K562 (cell line): ENCODE measurements around the gene CD46. TPM values are rescaled to one million over a fixed set of nuclear protein-coding genes. Genes with fewer than 3 reads are reported as not detected.

Experiments
- CHCHD3 ChIP-seq: fragments of 250-450 bp; sonication (Bioruptor Pico); IDR thresholded peaks from 2 replicates; pipeline ENCODE4 v2.1.2; 2022; ENCODE audit warnings: mild to moderate bottlenecking
- CREB1 ChIP-seq, 2 experiments: sonication (generic) in 1 of 2; formaldehyde crosslinking in 1 of 2; IDR thresholded peaks; 2 replicates each; pipeline versions ENCODE4 v1.6.1 to v1.8.0; 2012 to 2022; ENCODE audit warnings: inconsistent platforms in 1 of 2, mild to moderate bottlenecking in 1 of 2, missing genetic modification reagents in 1 of 2, moderate library complexity in 1 of 2
- ETV5 ChIP-seq: sonication (generic); formaldehyde crosslinking; IDR thresholded peaks from 2 replicates; pipeline ENCODE4 v1.4.0; 2020; ENCODE audit warnings: low read depth, mild to moderate bottlenecking, missing genetic modification reagents
- GTF2A2 ChIP-seq: IDR thresholded peaks from 2 replicates; pipeline ENCODE4 v1.6.1; 2016; ENCODE audit warnings: mild to moderate bottlenecking, missing genetic modification characterization, missing compliant biosample characterization
- IFI16 ChIP-seq: fragments of 250-450 bp; sonication (Bioruptor Pico); IDR thresholded peaks from 2 replicates; pipeline ENCODE4 v2.1.2; 2022; ENCODE audit warnings: mild to moderate bottlenecking, inconsistent platforms
- LEF1 ChIP-seq: fragments of 450-650 bp; IDR thresholded peaks from 2 replicates; pipeline ENCODE4 v1.6.1; 2016; ENCODE audit warnings: mild to moderate bottlenecking
- NEUROD1 ChIP-seq: fragments of 150-350 bp; IDR thresholded peaks from 2 replicates; pipeline ENCODE4 v1.6.1; 2014; ENCODE audit warnings: borderline replicate concordance, low read length, low read depth; ENCODE audit not compliant: partially characterized antibody
- NR4A1 ChIP-seq, 2 experiments: fragments of 250-450 bp in 1 of 2; fragments of 450-650 bp in 1 of 2; sonication (Bioruptor Pico) in 1 of 2; IDR thresholded peaks; 2 replicates each; pipeline versions ENCODE4 v1.4.0 to v1.6.1; 2016 to 2020; ENCODE audit warnings: mild to moderate bottlenecking in 2 of 2, missing compliant biosample characterization in 1 of 2, missing genetic modification characterization in 1 of 2, moderate library complexity in 1 of 2
- NUFIP1 ChIP-seq: fragments of 450-650 bp; IDR thresholded peaks from 2 replicates; pipeline ENCODE4 v1.6.1; 2018; ENCODE audit not compliant: partially characterized antibody
- SMAD3 ChIP-seq: fragments of 450-650 bp; formaldehyde crosslinking; conservative IDR thresholded peaks from 2 replicates; pipeline ENCODE4 v1.4.0; 2020; ENCODE audit warnings: mild to moderate bottlenecking
- SPI1 ChIP-seq: IDR thresholded peaks from 2 replicates; pipeline ENCODE4 v1.6.1; 2011; ENCODE audit warnings: low read depth, low read length, control low read depth, borderline replicate concordance
- ZNF707 ChIP-seq: fragments of 250-450 bp; sonication (Bioruptor Pico); conservative IDR thresholded peaks from 2 replicates; pipeline ENCODE4 v1.8.0; 2022; ENCODE audit warnings: inconsistent platforms, mild to moderate bottlenecking, moderate library complexity
- ZNF778 ChIP-seq: fragments of 450-650 bp; formaldehyde crosslinking; IDR thresholded peaks from 2 replicates; pipeline ENCODE4 v1.4.0; 2020; ENCODE audit warnings: mild to moderate bottlenecking, moderate library complexity
- ZNF79 ChIP-seq: fragments of 250-450 bp; sonication (Bioruptor Pico); IDR thresholded peaks from 2 replicates; pipeline ENCODE4 v1.4.0; 2020; ENCODE audit warnings: low read depth, mild to moderate bottlenecking, moderate library complexity
- polyA plus RNA-seq, 8 experiments: library from polyadenylated mRNA; depleted of rRNA in 4 of 8; stranded (reverse) in 5 of 8; unstranded in 3 of 8; fragments of >200 nt; fragmentation: Nextera tagmentation in 2 of 8; fragmentation: Illumina TruSeq in 1 of 8; extraction: Ambion mirVana in 2 of 8; extraction: Trizol in 1 of 8; gene quantifications; 2 replicates each; pipeline versions ENCODE4 v1.2.1 to v1.2.3, GENCODE V29; 2011 to 2014; ENCODE audit warnings: inconsistent platforms in 1 of 8, missing spikeins in 1 of 8
- total RNA-seq, 7 experiments: library from RNA; depleted of rRNA in 6 of 7; stranded (reverse); fragments of >200 nt in 6 of 7; fragmentation: Illumina TruSeq in 2 of 7; extraction: Trizol in 2 of 7; gene quantifications; 2 replicates each; pipeline versions ENCODE4 v1.2.1 to v1.2.3, GENCODE V29; 2011 to 2021; ENCODE audit warnings: low replicate concordance in 1 of 7
- TF ChIP-seq, protein P1 (sequence below): sonication (generic); formaldehyde crosslinking; IDR thresholded peaks from 2 replicates; pipeline ENCODE4 v1.8.0; 2022; ENCODE audit warnings: mild to moderate bottlenecking, missing genetic modification reagents
- TF ChIP-seq, protein P2 (sequence below): fragments of 450-650 bp; IDR thresholded peaks from 2 replicates; pipeline ENCODE4 v1.6.1; 2016; ENCODE audit warnings: antibody characterized with exemption
- TF ChIP-seq, protein P3 (sequence below), 2 experiments: IDR thresholded peaks in 1 of 2; conservative IDR thresholded peaks in 1 of 2; 2 replicates each; pipeline ENCODE4 v1.6.1; 2016; ENCODE audit warnings: low read depth in 2 of 2, mild to moderate bottlenecking in 1 of 2, missing compliant biosample characterization in 1 of 2, missing genetic modification characterization in 1 of 2, moderate library complexity in 1 of 2
- TF ChIP-seq, protein P4 (sequence below), 2 experiments: fragments of 450-650 bp; conservative IDR thresholded peaks; 2 replicates each; pipeline ENCODE4 v1.6.1; 2017; ENCODE audit warnings: mild to moderate bottlenecking in 2 of 2, moderate library complexity in 2 of 2

CD46 gene
- total and polyA plus RNA-seq, 9 of the 15 experiments (the other 6 are each of a cell fraction or from before 2014, with no cell fraction given) = 87.9 to 374 (median 156) TPM

DNA sequence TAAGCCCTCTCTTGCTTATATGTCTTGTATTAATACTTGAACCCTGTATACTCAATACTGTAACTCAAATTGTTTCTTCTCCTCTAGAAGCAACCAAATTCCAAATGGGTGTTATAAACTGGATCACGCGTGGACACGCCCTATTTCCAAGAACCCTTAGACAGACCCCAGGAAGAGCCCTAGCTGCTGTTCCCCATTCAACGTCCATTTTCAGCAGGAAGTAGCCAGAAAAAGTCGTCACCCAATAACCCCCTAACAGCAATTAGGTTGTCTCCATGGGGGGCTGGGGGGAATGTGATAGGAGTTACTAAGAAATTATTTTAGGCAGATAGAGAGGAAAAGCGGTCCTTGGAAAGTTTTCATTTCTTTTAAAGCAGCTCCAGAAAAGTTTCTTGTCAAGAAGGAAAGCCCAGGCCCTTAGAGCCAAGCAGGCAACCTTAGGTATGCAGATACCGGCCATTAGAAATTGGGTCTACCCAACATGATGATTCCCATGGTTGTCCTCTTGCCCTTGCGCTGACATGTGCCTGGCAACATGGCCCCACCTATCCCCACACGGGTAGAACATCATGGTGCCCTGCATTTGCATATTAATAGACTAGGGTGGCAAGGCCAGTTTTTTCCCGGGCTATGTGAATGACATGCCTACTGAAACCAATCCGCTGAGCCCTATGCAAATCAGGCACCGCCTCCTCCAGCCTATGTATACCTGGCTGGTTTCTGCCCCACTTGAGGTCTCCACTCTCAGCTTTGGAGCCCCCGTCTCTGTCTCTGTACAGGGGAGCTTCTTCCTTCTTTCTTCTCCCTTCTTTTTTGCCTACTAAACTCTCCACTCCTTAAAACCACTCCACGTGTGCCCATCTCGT is 4.0 kb upstream of the CD46 start (continued):
- TF ChIP-seq NUFIP1 (peak; percentile 29), CREB1 (IDR thresholded peaks at IDR 0.05) (no peak; the same call in 1 of the 2 replicates), CREB1 (CRISPR knock-in tag; IDR thresholded peaks at IDR 0.05) (no peak), GTF2A2 (tag) (0 out of 2 replicates have a peak, but pooled peaks have one; percentile 60), ZNF778 (no peak), SPI1 (peak; percentile 53; the same call in 1 of the 2 replicates), IFI16 (CRISPR knock-in tag) (0 out of 2 replicates have a peak, but pooled peaks have one; percentile 28), SMAD3 (CRISPR knock-in tag) (0 out of 2 replicates have a peak, but pooled peaks have one; percentile 14), NR4A1 (CRISPR knock-in tag; IDR thresholded peaks at IDR 0.05) (no peak), NR4A1 (tag; IDR thresholded peaks at IDR 0.05) (peak; percentile 80; the same call in 1 of the 2 replicates), NEUROD1 (no peak), ZNF707 (CRISPR knock-in tag) (0 out of 2 replicates have a peak, but pooled peaks have one; percentile 5), CHCHD3 (CRISPR knock-in tag) (0 out of 2 replicates have a peak, but pooled peaks have one; percentile 10), ETV5 (CRISPR knock-in tag) (0 out of 2 replicates have a peak, but pooled peaks have one; percentile 15), LEF1 (peak; percentile 36; the same call in 1 of the 2 replicates), ZNF79 (CRISPR knock-in tag) (0 out of 2 replicates have a peak, but pooled peaks have one; percentile 11)
- TF ChIP-seq, protein P1, sequence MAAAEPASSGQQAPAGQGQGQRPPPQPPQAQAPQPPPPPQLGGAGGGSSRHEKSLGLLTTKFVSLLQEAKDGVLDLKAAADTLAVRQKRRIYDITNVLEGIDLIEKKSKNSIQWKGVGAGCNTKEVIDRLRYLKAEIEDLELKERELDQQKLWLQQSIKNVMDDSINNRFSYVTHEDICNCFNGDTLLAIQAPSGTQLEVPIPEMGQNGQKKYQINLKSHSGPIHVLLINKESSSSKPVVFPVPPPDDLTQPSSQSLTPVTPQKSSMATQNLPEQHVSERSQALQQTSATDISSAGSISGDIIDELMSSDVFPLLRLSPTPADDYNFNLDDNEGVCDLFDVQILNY (CRISPR knock-in tag) = no peak
- TF ChIP-seq, protein P2, sequence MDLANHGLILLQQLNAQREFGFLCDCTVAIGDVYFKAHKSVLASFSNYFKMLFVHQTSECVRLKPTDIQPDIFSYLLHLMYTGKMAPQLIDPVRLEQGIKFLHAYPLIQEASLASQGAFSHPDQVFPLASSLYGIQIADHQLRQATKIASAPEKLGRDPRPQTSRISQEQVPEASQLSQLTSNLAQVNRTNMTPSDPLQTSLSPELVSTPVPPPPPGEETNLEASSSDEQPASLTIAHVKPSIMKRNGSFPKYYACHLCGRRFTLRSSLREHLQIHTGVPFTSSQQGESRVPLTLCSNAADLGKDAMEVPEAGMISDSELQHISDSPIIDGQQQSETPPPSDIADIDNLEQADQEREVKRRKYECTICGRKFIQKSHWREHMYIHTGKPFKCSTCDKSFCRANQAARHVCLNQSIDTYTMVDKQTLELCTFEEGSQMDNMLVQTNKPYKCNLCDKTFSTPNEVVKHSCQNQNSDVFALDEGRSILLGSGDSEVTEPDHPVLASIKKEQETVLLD = peak; percentile 11; the same call in 1 of the 2 replicates
- TF ChIP-seq, protein P3, sequence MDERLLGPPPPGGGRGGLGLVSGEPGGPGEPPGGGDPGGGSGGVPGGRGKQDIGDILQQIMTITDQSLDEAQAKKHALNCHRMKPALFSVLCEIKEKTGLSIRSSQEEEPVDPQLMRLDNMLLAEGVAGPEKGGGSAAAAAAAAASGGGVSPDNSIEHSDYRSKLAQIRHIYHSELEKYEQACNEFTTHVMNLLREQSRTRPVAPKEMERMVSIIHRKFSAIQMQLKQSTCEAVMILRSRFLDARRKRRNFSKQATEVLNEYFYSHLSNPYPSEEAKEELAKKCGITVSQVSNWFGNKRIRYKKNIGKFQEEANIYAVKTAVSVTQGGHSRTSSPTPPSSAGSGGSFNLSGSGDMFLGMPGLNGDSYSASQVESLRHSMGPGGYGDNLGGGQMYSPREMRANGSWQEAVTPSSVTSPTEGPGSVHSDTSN (CRISPR knock-in tag; IDR thresholded peaks at IDR 0.05; ENCODE audit: low read depth) = no peak
- TF ChIP-seq, protein P3 (tag; conservative IDR thresholded peaks at IDR 0.05; ENCODE audit: low read depth) = peak; percentile 93
- TF ChIP-seq, protein P4, sequence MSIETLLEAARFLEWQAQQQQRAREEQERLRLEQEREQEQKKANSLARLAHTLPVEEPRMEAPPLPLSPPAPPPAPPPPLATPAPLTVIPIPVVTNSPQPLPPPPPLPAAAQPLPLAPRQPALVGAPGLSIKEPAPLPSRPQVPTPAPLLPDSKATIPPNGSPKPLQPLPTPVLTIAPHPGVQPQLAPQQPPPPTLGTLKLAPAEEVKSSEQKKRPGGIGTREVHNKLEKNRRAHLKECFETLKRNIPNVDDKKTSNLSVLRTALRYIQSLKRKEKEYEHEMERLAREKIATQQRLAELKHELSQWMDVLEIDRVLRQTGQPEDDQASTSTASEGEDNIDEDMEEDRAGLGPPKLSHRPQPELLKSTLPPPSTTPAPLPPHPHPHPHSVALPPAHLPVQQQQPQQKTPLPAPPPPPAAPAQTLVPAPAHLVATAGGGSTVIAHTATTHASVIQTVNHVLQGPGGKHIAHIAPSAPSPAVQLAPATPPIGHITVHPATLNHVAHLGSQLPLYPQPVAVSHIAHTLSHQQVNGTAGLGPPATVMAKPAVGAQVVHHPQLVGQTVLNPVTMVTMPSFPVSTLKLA (conservative IDR thresholded peaks at IDR 0.05) = peak in 1 of 2 experiments; percentile 38; a peak in 1 of 4 replicates
